ENCODE results near the gene LILRA6.
A peak's percentile ranks its signal among the peaks of the same experiment; 100 is the strongest.
"Not testable (repeated sequence)": the region's sequence is repeated elsewhere in the genome, so short reads cannot be mapped to it uniquely, and the experiment has no call there.

LILRA6 gene

GRCh38 chr19:54231077-54231931, 11.3 kb downstream of the LILRA6 start:
- peak; percentile 75 to 87 (median 81) for DNase-seq (ENCODE audit: low read depth in 3 of 3)

- no peak for DNase-seq (ENCODE audit: low read depth in 3 of 3)
Observed at GRCh38 chr19:54230031-54230430, 12.6 kb downstream of the LILRA6 start.

- DNase-seq (ENCODE audit: low read depth in 3 of 3): no peak
Observed at GRCh38 chr19:54229146-54229545, 13.4 kb downstream of the LILRA6 start.

- not testable (repeated sequence) for DNase-seq (ENCODE audit: low read depth in 3 of 3)
Observed at GRCh38 chr19:54224619-54225018, 18.0 kb downstream of the LILRA6 start.

GRCh38 chr19:54223937-54224281, 18.7 kb downstream of the LILRA6 start:
- DNase-seq (ENCODE audit: low read depth in 3 of 3): not testable (repeated sequence)

- DNase-seq (ENCODE audit: low read depth in 3 of 3): not testable (repeated sequence)
Observed at GRCh38 chr19:54223277-54223936, 19.2 kb downstream of the LILRA6 start.

GRCh38 chr19:54222474-54223276, 19.9 kb downstream of the LILRA6 start, which contains the start of gene LILRB3:
LILRB3 (minus strand) TSS chr19:54223007; CDS start chr19:54222976, 31 bp downstream.
- DNase-seq (ENCODE audit: low read depth in 3 of 3): not testable (repeated sequence)

- DNase-seq (ENCODE audit: low read depth in 3 of 3): not testable (repeated sequence)
Observed at GRCh38 chr19:54221947-54222346, 20.6 kb downstream of the LILRA6 start.

- DNase-seq (ENCODE audit: low read depth in 3 of 3): not testable (repeated sequence)
Observed at GRCh38 chr19:54219702-54220101, 22.9 kb downstream of the LILRA6 start.

- no peak for DNase-seq (ENCODE audit: low read depth in 3 of 3)
Observed at GRCh38 chr19:54218960-54219661, 23.5 kb downstream of the LILRA6 start.

- no peak for DNase-seq (ENCODE audit: low read depth in 3 of 3)
Observed at GRCh38 chr19:54218259-54218658, 24.3 kb downstream of the LILRA6 start.

GRCh38 chr19:54217517-54218247, 24.9 kb downstream of the LILRA6 start:
- DNase-seq (ENCODE audit: low read depth in 3 of 3): not testable (repeated sequence)

- no peak for DNase-seq (ENCODE audit: low read depth in 3 of 3)
Observed at GRCh38 chr19:54216869-54217268, 25.7 kb downstream of the LILRA6 start.

GRCh38 chr19:54214734-54215133, 27.9 kb downstream of the LILRA6 start:
- DNase-seq (ENCODE audit: low read depth in 3 of 3): not testable (repeated sequence)

- DNase-seq (ENCODE audit: low read depth in 3 of 3): not testable (repeated sequence)
Observed at GRCh38 chr19:54214217-54214616, 28.4 kb downstream of the LILRA6 start.

- no peak for DNase-seq (ENCODE audit: low read depth in 3 of 3)
Observed at GRCh38 chr19:54211235-54211634, 31.4 kb downstream of the LILRA6 start.

GRCh38 chr19:54209811-54210494, 32.6 kb downstream of the LILRA6 start:
- no peak for DNase-seq (ENCODE audit: low read depth in 3 of 3)

- DNase-seq (ENCODE audit: low read depth in 3 of 3): peak in 1 of 3 experiments; percentile 21
Observed at GRCh38 chr19:54209058-54209810, 33.4 kb downstream of the LILRA6 start.

GRCh38 chr19:54208784-54209057, 33.9 kb downstream of the LILRA6 start:
- peak in 1 of 3 experiments; percentile 26 for DNase-seq (ENCODE audit: low read depth in 3 of 3)

All from stimulated activated CD4-positive, alpha-beta T cell treated with anti-CD3 and anti-CD28 coated beads, TNF-alpha, amount 100 ng/mL, for 24 hours (primary cell).